HG02610 (cell line): ENCODE results near the gene GMPR2.
"Not testable (repeated sequence)": the region's sequence is repeated elsewhere in the genome, so short reads cannot be mapped to it uniquely, and the experiment has no call there.

Source experiments
- ATAC-seq: cut with Tn5 transposase; IDR thresholded peaks from one replicate; pipeline ENCODE4 v1.9.1; 2021; ENCODE audit warnings: mild to moderate bottlenecking, moderate library complexity; ENCODE audit not compliant: unreplicated experiment

Gene GMPR2

DNA sequence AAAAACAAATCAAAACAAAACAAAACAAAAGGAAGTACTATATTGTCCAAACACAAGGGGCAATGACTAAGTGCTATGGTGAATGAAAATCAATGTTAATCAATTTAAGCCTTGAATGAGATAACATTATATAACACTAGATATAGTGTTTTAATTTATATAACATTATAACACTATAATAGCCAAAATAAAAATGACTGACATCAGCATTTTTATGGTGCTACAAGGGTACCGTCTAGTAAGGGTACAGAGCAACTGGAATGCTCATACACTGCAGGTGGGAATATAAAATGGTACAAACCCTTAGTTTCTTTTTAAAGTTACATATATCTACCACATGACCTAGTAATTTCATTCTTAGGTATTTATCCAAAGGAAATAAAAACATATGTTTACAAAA is 6.3 kb upstream of the GMPR2 start:
- no peak for ATAC-seq

DNA sequence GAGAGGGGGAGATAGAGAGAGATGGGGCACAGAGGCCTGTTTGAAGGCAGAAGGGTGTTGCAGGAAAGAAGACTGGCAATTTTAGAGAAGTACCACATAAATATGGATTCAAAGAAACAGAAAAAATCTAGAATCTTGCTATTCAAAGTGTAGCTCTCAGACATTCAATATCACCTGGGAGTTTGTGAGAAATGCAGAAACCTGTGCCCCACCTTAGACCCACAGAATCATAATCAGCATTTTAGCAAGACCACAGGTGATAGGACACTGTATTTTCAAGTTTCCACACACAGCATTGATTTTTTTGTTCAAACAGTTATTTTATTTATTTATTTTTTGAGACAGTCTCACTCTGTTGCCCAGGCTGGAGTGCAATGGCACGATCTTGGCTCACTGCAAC is 3.8 kb upstream of the GMPR2 start:
- ATAC-seq = no peak

DNA sequence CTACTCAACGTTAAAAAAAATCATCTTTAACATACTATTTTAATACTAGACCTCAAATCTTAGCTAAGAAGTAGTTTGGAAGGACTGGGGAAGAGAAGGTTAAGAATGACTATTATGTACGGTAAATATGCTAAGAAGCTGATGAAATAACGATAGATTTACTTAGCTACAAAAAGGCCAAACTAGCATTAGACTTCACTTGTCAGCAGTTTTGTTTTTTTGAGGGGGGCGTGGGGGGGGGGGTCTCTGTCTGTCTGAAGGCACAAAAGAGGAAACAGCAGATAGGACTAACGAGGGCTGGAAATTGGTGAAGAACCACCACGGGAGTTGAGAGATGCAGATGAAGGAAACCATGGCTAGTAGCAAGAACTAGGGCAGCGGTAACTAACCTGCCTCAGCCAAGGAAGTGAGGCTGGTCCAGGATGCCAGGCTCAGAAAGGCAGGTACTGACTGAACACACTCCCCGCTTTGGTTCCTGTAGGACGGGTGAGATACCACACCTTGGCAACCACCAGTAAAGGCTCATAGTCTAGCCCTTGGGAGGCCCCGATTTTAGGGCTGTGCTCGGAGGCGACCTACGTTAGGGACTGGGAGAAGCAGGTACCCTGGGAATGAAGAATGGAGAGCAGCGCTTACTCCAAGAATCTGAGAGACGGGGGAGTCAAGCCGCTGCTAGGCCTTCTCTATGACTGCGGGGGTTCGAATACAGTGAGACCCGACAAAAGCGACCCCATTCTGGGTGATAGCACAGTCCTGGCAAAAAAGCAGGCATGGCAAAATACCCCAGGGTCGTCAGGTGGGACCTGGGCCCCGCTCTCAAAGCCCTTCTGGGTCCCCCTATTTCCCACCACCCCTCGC is 1.2 kb upstream of the GMPR2 start:
- ATAC-seq = no peak

DNA sequence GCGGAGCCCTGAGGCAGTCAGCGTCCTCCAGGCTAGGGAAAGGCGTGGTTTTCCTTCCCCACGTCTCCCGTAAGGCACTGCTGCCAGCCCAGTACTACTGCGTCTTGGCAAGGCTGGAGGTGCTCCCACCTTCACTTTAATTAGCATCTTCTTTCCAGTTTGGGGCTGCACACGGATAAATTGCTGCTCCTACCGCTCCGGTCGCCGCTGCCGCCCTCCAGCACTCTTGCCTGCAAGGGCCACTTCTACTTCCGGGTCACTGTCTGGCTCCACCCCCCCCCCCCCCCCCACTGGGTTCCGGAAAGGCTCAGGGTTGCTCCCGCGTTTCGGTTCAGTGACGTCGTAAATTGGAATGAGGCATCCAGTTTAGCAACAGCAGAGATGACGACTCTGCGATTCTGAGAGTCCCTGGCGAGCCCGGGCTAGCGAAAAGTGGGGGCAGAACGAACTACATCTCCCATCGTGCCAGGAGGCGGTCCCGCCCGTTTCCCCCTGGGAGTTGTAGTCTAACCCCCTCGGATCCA is 546 bp upstream of the GMPR2 start, which contains the start of gene NEDD8:
Gene NEDD8, minus strand, starts transcription at position 247 of the 524 bp plus-strand sequence. Its CDS starts 100 bp downstream, at position 147.
- ATAC-seq = peak; percentile 65

DNA sequence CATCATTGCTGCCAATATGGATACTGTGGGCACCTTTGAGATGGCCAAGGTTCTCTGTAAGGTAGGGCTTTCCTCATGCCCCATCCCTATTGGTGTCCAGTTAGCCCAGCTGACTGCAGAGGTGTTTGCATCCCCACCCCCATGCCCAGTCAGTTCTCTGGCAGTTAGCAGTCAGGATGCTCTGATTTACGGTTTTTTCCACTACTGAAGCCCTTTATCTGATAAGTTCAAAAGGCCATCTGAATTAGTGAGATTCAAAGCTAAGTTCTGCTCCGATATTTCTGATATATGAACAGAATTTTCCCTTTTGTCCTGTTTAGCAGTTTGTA is 773 bp downstream of the GMPR2 start:
- no peak for ATAC-seq

DNA sequence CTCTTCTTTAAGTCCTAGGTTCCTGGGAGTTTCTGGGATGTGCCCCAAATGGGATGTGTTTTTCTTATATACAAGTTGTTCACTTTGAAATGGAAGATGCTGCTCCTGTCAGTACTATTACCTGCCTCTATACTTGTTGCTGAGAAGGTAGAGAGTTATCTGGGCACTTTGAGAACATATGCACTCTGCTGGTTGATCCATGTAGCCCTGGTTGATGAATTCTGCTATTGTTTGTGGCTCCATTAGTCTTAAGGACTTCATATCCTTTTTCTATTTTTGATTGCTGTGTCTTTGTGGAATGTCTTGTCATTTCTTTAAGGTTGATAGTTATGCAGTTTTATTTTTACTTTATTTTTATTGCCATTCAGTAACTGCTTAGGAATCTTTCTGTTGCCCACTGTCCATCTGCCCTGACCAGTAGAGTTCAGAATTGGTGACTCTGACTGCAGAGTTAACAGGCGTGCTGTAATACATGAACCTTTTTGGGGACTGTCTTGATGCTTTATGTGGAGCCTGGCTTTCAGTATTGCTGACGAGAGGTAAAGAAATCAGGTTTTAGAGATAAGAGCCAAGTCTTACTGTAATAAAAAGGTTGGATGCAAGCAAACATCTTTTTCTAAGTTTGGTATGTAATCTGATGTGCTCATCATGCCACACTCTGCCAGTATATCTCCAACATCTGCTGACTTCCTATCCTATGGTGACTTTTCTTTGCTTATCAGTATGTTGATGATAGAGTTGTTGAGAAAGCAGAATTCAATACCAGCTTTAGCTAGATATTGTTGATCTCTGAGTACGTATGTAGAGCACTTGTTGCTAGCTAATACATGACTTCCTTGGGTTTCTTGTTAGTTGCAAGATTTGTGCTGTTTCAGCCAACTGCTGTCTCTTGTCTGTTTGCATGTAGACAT is 1.6 kb downstream of the GMPR2 start:
- no peak for ATAC-seq

DNA sequence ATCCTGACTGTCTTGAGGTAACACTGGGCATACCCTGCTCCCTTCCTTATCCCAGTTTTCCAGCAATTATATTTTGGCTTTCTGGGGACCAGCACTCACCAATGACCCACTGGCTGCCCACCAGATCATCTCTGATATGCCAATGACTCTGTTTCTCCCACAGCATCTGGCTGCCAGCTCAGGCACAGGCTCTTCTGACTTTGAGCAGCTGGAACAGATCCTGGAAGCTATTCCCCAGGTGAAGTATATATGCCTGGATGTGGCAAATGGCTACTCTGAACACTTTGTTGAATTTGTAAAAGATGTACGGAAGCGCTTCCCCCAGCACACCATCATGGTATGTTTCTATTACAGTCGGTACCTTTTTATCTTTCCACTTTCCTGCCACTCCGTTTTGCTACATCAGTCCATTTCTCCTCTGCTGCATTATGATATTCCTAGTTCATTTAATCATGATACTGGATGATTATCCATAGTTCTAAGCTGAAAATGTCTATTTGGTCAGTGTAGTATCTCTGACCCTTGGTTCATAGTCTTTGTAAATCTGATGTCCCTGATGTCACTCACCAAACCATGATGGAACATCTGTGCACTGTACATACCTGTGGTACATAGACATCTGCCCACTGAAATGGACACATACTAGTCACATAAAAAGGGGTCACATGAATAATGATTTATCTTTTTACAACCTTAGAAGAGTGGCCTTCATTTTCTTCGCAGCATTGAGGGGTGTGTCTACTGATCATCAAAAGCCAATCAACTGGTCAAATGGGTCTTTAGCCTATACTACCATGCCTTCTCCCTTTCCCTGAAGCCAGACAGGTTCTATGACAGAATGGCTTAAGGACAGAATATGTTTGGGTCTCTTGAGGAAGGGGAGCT is 3.3 kb downstream of the GMPR2 start:
- ATAC-seq = no peak

DNA sequence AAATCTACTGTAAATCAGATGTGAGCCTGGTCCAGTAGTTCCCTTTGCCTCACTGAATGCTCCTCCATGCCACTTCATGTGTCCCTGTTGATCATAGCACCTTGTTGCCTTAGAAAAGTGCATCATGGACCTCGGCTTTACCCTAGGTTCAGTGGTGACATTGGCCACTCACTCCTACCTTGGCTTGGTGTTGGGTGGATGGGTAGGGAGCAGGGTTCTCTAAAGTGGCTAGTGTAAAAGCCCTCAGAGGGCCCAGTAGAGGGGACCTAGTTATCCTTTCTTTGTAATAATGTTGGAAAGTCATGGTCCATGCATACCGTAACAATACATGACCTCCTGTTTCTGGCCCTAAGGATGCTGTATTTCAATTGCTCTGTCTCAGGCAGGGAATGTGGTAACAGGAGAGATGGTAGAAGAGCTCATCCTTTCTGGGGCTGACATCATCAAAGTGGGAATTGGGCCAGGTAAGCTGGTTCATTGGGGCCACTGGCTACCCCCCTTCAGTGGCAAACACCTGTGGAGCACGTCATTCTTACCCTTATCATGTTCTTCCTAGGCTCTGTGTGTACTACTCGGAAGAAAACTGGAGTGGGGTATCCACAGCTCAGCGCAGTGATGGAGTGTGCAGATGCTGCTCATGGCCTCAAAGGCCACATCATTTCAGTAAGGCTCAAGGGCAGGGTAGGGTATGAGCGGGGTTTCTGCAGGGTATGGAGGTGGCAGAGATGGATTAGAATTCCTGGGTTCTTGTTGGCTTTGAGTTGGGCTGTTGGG is 4.1 kb downstream of the GMPR2 start:
- no peak for ATAC-seq

DNA sequence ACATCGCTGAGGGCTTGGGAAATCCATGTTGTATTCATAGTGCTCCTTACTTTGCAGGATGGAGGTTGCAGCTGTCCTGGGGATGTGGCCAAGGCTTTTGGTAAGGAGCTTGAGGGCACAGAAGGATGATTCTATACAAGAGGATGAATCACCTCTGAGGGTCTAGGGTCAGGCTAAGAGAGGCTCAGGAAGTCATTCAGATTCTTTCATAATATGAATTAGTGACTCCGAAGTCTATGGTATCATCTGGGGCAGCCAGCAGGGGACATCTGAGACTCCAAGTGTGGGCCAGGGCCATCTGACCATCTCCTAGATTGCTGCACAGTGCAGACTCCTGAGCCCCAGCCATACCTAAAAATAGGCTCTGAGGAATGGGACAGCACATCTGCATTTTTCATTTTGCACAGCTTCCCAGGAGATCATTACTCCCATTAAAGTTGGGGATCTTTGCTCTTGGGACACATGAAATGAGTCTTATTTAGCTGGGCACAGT is 4.8 kb downstream of the GMPR2 start:
- no peak for ATAC-seq

DNA sequence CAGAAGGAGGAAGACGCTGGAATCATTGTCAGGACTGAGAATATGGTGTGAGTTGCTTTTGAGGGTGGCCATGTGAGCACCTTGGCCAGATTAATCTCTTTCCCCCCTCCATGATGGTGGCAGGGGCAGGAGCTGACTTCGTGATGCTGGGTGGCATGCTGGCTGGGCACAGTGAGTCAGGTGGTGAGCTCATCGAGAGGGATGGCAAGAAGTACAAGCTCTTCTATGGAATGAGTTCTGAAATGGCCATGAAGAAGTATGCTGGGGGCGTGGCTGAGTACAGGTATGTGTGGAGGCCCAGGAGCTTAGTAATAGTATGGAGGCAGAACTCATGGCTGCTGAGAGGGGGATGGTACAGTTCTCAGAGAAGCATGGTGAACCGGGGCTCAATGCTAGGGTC is 5.4 kb downstream of the GMPR2 start:
- no peak for ATAC-seq

DNA sequence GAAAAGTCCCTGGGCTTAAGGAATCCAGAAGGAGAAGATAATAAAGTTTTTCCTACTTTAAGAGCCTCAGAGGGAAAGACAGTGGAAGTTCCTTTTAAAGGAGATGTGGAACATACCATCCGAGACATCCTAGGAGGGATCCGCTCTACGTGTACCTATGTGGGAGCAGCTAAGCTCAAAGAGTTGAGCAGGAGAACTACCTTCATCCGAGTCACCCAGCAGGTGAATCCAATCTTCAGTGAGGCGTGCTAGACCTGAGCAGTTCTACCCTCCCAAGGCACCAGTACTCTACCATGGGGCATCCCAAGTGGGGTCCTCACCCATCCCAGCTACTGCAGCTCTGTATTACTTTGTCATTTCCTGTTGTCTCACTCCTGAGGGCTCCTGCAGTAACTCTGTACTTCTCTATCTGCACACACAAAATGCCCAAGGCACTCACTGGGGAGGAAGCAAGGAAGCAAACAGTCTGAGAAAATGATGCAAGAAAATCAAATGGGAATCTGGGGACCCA is 5.9 kb downstream of the GMPR2 start:
- no peak for ATAC-seq

DNA sequence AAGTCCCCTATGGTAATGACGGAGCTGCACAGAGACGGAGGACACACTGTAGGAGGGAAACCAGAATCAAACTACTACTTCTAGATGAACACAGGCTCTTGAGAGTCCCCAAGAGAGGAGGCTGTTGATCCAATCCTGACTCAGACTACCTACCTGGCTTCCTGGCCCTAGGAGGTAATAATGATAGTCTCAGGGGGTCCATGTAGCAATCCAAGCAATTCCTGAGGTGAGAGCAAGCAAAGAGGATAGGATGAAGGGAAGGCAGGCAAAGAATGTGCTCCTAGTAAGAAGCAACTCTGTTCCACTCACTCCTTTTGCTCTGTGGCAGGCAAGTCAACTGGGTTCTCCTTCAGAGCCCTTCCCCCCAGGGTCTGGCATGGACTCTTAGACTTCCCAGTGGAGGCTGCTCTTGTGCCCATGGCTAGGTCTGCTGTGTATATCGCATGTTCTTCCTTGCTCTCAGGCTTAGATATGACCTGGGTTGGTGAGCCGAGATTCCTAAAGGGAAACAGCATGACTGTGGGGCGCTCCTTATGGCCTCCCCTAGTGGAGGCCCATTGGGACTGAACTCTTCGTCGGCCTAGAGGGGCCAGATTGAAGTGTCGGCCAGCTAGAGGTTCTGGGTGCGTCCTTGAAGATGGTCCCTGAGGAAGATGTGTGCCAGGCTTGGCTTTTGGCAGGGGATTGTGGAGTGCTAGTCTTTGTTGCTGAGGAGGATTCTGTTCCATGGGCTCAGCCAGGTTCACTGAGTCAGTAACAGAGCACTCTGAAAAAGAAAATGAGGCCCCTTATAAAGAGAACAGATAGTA is 7.6 kb downstream of the GMPR2 start:
- no peak for ATAC-seq

DNA sequence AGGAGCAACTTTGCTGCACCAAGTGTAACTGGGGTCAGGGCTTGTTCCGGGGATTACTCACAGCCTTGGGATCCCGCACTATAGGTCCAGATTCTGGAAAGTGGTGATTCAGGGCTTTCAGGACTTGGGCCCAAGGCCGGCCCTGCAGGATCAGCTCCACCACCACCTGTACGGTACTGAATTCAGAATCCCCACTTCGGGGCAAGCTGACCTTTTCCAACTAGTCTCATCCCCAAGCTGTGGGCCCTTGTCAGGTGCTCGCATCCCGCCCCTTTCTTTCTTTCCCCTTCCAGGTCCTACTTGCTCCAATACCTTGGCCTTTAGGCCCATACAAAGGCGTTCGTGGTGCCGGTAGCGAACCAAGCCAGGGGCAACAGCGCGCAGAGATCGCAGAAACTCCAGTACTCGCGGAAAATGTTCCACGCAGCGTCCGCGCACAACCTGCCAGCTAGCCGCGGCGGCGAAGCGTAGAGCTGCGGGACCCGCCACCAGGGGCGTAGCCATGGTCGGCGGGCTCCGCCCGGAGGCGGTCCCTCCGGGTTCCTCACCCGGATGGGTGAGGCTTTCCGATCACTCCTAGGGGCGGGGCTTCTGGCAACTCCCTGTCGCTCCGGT is 9.2 kb downstream of the GMPR2 start:
- peak; percentile 85 for ATAC-seq

DNA sequence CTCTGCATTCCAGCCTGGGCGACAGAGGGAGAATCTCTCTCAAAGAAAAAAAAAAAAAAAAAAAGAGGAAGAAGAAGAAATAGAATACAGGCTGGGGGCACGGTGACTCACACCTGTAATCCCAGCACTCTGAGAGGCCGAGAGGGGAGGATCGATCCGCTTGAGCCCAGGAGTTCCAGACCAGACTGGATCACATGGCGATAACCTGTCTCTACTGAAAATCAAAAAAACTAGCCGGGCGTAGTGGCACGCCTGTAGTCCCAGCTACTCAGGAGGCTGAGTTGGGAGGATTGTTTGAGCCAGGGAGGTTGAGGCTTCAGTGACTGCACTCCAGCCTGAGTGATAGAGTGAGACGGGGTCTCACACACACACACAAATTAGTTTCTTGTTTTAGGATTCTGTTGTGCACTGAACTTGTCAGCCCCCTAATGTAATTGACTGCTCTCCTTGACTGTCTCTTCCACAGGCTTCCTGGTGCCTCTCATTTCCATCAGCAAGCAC is 10.7 kb downstream of the GMPR2 start:
- ATAC-seq = no peak

DNA sequence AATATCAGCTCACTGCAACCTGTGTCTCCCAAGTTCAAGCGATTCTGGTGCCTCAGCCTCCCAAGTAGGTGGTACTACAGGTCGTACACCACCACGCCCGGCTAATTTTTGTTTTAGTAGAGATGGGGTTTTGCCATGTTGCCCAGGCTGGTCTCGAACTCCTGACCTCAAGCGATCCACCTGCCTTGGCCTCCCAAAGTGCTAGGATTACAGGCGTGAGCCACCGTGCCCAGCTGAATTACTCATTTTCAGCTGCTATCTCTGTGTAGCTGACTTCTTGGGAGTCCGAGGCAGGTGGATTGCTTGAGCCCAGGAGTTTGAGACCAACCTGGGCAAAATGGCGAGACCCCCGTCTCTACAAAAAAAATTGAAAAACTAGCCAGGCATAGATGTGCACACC is 12.6 kb downstream of the GMPR2 start:
- ATAC-seq = not testable (repeated sequence)

DNA sequence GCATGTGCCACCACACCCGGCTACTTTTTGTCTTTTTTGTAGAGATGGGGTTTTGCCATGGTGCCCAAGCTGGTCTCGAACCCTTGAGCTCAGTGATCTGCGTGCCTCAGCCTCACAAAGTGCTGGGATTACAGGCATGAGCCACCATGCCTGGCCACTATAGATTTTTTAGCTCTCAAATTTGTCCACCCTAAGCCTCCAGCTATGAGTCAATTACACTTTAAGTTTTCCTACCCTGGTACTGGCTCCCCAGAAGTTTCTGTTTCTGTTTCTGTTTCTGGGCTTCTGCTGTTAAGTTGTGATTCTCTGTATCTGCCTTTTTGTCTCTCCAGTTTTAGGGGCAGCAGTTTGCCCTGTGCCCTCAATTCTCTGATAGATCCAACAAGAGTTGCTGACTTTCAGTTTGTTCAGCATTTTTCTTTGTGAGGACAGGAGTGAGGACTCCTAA is 14.1 kb downstream of the GMPR2 start:
- ATAC-seq = peak; percentile 21

DNA sequence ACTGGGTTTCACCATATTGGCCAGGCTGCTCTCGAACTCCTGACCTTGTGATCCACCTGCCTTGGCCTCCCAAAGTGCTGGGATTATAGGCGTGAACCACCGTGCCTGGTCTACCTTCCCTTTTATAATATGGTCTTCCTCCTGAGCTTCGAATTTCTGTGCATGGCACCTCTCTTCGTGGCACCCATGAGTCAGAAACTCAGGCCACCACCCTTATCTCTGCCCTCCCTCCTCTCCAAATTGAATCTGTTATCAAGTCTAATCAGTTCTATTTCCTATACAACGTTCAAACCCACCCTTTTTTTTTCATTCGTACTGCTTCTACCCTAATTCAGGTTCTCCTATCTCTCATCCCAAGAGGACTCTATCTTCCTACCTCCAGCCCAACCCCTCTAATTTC is 14.7 kb downstream of the GMPR2 start:
- no peak for ATAC-seq
